H1 (cell line): ENCODE measurements around the gene MAPK8IP2. TPM values are rescaled to one million over a fixed set of nuclear protein-coding genes. Genes with fewer than 3 reads are reported as not detected.

Experiments
- BRCA1 ChIP-seq: IDR thresholded peaks from 2 replicates; pipeline ENCODE4 v1.6.1; 2012; ENCODE audit warnings: low read depth, low read length, improper control_type of control experiment
- EP300 ChIP-seq, 2 experiments: IDR thresholded peaks; 1 replicate in 1 of 2; 2 replicates in 1 of 2; pipeline ENCODE4 v1.6.1; 2011 to 2012; ENCODE audit warnings: low read depth in 2 of 2, low read length in 2 of 2, mild to moderate bottlenecking in 2 of 2, borderline replicate concordance in 1 of 2, inconsistent platforms in 1 of 2, moderate library complexity in 1 of 2
- RAD21 ChIP-seq, 2 experiments: IDR thresholded peaks in 1 of 2; conservative IDR thresholded peaks in 1 of 2; 2 replicates each; pipeline ENCODE4 v1.6.1; 2011; ENCODE audit warnings: low read depth in 2 of 2, low read length in 2 of 2, improper control_type of control experiment in 1 of 2, inconsistent platforms in 1 of 2, mild to moderate bottlenecking in 1 of 2, moderate library complexity in 1 of 2
- YY1 ChIP-seq: IDR thresholded peaks from 2 replicates; pipeline ENCODE4 v1.6.1; 2011; ENCODE audit warnings: low read depth, mild to moderate bottlenecking, low read length
- polyA plus RNA-seq, 7 experiments: library from polyadenylated mRNA; depleted of rRNA in 3 of 7; stranded (reverse) in 5 of 7; unstranded in 2 of 7; fragments of >200 nt in 5 of 7; fragments of 200-250 nt in 2 of 7; gene quantifications; 1 replicate in 5 of 7; 2 replicates in 1 of 7; 4 replicates in 1 of 7; pipeline versions ENCODE4 v1.2.1 to v1.2.3, GENCODE V29; 2011 to 2013; ENCODE audit warnings: missing spikeins in 2 of 7, mixed read lengths in 2 of 7
- total RNA-seq: library from RNA; stranded (reverse); fragmentation: NEBNext Ultra II Directional; extraction: Animal tissue kit (Norgen Biotek cat#: 25700); gene quantifications from 2 replicates; pipeline ENCODE4 v1.2.1, GENCODE V29; 2021
- TF ChIP-seq, protein P1 (sequence below): fragments of 300-600 bp; sonication (generic); IDR thresholded peaks from 2 replicates; pipeline ENCODE4 v1.7.1; 2012; ENCODE audit warnings: low read length, moderate library complexity, mild to moderate bottlenecking, inconsistent platforms; ENCODE audit not compliant: insufficient replicate concordance
- TF ChIP-seq, protein P2 (sequence below): IDR thresholded peaks from 2 replicates; pipeline ENCODE4 v1.6.1; 2011; ENCODE audit warnings: low read length, improper control_type of control experiment
- TF ChIP-seq, protein P3 (sequence below), 3 experiments: IDR thresholded peaks; 1 replicate in 2 of 3; 2 replicates in 1 of 3; pipeline versions ENCODE4 v1.5.1 to v1.6.1; 2011; ENCODE audit warnings: low read length in 3 of 3, mild to moderate bottlenecking in 3 of 3, inconsistent platforms in 2 of 3, low read depth in 1 of 3, moderate library complexity in 1 of 3; ENCODE audit not compliant: insufficient read depth in 1 of 3; ENCODE audit errors: control extremely low read depth in 1 of 3

The MAPK8IP2 gene
- total and polyA plus RNA-seq, 2 of the 8 experiments (the other 6 are each of a cell fraction or from before 2014, with no cell fraction given), result 1.5 to 5.5 TPM

DNA sequence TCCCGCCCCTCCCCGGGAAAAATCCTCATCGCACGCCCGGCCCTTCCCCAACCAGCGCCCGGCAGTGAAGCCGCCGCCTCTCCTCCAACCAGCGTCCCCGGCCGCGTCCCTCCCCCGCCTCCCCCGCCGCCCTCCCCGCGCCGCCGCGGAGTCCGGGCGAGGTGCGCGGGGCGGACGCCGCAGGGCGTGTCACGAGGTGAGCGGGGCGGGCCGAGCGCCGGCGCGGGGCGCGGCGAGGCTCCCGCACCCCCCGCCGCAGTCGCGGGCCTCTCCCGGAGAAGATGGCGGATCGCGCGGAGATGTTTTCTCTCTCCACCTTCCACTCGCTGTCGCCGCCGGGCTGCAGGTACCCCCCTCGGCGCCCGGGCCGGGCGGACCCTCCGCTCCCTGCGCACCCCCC lies at the start of gene MAPK8IP2 (continued):
- TF ChIP-seq, protein P1, sequence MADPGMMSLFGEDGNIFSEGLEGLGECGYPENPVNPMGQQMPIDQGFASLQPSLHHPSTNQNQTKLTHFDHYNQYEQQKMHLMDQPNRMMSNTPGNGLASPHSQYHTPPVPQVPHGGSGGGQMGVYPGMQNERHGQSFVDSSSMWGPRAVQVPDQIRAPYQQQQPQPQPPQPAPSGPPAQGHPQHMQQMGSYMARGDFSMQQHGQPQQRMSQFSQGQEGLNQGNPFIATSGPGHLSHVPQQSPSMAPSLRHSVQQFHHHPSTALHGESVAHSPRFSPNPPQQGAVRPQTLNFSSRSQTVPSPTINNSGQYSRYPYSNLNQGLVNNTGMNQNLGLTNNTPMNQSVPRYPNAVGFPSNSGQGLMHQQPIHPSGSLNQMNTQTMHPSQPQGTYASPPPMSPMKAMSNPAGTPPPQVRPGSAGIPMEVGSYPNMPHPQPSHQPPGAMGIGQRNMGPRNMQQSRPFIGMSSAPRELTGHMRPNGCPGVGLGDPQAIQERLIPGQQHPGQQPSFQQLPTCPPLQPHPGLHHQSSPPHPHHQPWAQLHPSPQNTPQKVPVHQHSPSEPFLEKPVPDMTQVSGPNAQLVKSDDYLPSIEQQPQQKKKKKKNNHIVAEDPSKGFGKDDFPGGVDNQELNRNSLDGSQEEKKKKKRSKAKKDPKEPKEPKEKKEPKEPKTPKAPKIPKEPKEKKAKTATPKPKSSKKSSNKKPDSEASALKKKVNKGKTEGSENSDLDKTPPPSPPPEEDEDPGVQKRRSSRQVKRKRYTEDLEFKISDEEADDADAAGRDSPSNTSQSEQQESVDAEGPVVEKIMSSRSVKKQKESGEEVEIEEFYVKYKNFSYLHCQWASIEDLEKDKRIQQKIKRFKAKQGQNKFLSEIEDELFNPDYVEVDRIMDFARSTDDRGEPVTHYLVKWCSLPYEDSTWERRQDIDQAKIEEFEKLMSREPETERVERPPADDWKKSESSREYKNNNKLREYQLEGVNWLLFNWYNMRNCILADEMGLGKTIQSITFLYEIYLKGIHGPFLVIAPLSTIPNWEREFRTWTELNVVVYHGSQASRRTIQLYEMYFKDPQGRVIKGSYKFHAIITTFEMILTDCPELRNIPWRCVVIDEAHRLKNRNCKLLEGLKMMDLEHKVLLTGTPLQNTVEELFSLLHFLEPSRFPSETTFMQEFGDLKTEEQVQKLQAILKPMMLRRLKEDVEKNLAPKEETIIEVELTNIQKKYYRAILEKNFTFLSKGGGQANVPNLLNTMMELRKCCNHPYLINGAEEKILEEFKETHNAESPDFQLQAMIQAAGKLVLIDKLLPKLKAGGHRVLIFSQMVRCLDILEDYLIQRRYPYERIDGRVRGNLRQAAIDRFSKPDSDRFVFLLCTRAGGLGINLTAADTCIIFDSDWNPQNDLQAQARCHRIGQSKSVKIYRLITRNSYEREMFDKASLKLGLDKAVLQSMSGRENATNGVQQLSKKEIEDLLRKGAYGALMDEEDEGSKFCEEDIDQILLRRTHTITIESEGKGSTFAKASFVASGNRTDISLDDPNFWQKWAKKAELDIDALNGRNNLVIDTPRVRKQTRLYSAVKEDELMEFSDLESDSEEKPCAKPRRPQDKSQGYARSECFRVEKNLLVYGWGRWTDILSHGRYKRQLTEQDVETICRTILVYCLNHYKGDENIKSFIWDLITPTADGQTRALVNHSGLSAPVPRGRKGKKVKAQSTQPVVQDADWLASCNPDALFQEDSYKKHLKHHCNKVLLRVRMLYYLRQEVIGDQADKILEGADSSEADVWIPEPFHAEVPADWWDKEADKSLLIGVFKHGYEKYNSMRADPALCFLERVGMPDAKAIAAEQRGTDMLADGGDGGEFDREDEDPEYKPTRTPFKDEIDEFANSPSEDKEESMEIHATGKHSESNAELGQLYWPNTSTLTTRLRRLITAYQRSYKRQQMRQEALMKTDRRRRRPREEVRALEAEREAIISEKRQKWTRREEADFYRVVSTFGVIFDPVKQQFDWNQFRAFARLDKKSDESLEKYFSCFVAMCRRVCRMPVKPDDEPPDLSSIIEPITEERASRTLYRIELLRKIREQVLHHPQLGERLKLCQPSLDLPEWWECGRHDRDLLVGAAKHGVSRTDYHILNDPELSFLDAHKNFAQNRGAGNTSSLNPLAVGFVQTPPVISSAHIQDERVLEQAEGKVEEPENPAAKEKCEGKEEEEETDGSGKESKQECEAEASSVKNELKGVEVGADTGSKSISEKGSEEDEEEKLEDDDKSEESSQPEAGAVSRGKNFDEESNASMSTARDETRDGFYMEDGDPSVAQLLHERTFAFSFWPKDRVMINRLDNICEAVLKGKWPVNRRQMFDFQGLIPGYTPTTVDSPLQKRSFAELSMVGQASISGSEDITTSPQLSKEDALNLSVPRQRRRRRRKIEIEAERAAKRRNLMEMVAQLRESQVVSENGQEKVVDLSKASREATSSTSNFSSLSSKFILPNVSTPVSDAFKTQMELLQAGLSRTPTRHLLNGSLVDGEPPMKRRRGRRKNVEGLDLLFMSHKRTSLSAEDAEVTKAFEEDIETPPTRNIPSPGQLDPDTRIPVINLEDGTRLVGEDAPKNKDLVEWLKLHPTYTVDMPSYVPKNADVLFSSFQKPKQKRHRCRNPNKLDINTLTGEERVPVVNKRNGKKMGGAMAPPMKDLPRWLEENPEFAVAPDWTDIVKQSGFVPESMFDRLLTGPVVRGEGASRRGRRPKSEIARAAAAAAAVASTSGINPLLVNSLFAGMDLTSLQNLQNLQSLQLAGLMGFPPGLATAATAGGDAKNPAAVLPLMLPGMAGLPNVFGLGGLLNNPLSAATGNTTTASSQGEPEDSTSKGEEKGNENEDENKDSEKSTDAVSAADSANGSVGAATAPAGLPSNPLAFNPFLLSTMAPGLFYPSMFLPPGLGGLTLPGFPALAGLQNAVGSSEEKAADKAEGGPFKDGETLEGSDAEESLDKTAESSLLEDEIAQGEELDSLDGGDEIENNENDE, result no peak
- no peak for TF ChIP-seq EP300 (IDR thresholded peaks at IDR 0.05; ENCODE audit: borderline replicate concordance in 1 of 2, low read depth in 2 of 2, low read length in 2 of 2)
- TF ChIP-seq, protein P2, sequence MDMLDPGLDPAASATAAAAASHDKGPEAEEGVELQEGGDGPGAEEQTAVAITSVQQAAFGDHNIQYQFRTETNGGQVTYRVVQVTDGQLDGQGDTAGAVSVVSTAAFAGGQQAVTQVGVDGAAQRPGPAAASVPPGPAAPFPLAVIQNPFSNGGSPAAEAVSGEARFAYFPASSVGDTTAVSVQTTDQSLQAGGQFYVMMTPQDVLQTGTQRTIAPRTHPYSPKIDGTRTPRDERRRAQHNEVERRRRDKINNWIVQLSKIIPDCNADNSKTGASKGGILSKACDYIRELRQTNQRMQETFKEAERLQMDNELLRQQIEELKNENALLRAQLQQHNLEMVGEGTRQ, result no peak
- TF ChIP-seq, protein P3, sequence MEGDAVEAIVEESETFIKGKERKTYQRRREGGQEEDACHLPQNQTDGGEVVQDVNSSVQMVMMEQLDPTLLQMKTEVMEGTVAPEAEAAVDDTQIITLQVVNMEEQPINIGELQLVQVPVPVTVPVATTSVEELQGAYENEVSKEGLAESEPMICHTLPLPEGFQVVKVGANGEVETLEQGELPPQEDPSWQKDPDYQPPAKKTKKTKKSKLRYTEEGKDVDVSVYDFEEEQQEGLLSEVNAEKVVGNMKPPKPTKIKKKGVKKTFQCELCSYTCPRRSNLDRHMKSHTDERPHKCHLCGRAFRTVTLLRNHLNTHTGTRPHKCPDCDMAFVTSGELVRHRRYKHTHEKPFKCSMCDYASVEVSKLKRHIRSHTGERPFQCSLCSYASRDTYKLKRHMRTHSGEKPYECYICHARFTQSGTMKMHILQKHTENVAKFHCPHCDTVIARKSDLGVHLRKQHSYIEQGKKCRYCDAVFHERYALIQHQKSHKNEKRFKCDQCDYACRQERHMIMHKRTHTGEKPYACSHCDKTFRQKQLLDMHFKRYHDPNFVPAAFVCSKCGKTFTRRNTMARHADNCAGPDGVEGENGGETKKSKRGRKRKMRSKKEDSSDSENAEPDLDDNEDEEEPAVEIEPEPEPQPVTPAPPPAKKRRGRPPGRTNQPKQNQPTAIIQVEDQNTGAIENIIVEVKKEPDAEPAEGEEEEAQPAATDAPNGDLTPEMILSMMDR (IDR thresholded peaks at IDR 0.05; ENCODE audit: control extremely low read depth in 1 of 3, insufficient read depth in 1 of 3, low read depth in 1 of 3, low read length in 3 of 3), result no peak
- TF ChIP-seq RAD21 (IDR thresholded peaks at IDR 0.05 in 1 of 2, conservative IDR thresholded peaks at IDR 0.05 in 1 of 2; ENCODE audit: low read depth in 2 of 2, low read length in 2 of 2), result no peak
- no peak; the same call in 1 of the 2 replicates for TF ChIP-seq YY1
- no peak for TF ChIP-seq BRCA1
